ENCODE measurements around the gene CCN2.

Gene CCN2

GRCh38 chr6:131929976-131930375 lies 21.2 kb downstream of the CCN2 start:
- DNase-seq (ENCODE audit: low read depth): no peak
- no peak overlapping the region for H3K4me3 ChIP-seq (ENCODE audit: control insufficient read depth, low read depth, low read length)
- TF ChIP-seq CTCF (IDR thresholded peaks at IDR 0.05; ENCODE audit: control insufficient read depth, insufficient read depth, low read depth, low read length, missing control alignments): no peak

GRCh38 chr6:131929264-131929663 lies 21.9 kb downstream of the CCN2 start:
- H3K4me3 ChIP-seq (ENCODE audit: control insufficient read depth, low read depth, low read length): no peak overlapping the region
- no peak for DNase-seq (ENCODE audit: low read depth)
- no peak for TF ChIP-seq CTCF (IDR thresholded peaks at IDR 0.05; ENCODE audit: control insufficient read depth, insufficient read depth, low read depth, low read length, missing control alignments)

GRCh38 chr6:131924881-131925474 lies 26.2 kb downstream of the CCN2 start:
- DNase-seq (ENCODE audit: low read depth): no peak
- peak; percentile 55 for TF ChIP-seq CTCF (IDR thresholded peaks at IDR 0.05; ENCODE audit: control insufficient read depth, insufficient read depth, low read depth, low read length, missing control alignments)
- H3K4me3 ChIP-seq (ENCODE audit: control insufficient read depth, low read depth, low read length): no peak overlapping the region

GRCh38 chr6:131923356-131923755 lies 27.8 kb downstream of the CCN2 start:
- DNase-seq (ENCODE audit: low read depth): no peak
- H3K4me3 ChIP-seq (ENCODE audit: control insufficient read depth, low read depth, low read length): no peak overlapping the region
- peak; percentile 64 for TF ChIP-seq CTCF (IDR thresholded peaks at IDR 0.05; ENCODE audit: control insufficient read depth, insufficient read depth, low read depth, low read length, missing control alignments)

- TF ChIP-seq CTCF (IDR thresholded peaks at IDR 0.05; ENCODE audit: control insufficient read depth, insufficient read depth, low read depth, low read length, missing control alignments): no peak
- DNase-seq (ENCODE audit: low read depth): no peak
- no peak overlapping the region for H3K4me3 ChIP-seq (ENCODE audit: control insufficient read depth, low read depth, low read length)
Measured at GRCh38 chr6:131920656-131921055, 30.5 kb downstream of the CCN2 start.

GRCh38 chr6:131918650-131919355 lies 32.4 kb downstream of the CCN2 start:
- no peak for DNase-seq (ENCODE audit: low read depth)
- H3K4me3 ChIP-seq (ENCODE audit: control insufficient read depth, low read depth, low read length): no peak overlapping the region
- no peak for TF ChIP-seq CTCF (IDR thresholded peaks at IDR 0.05; ENCODE audit: control insufficient read depth, insufficient read depth, low read depth, low read length, missing control alignments)

Data from AG09309 (cell line).